SK-N-SH (cell line): ENCODE measurements around the gene TRMO.

Experiments
- CTCF ChIP-seq: fragments of 200-600 bp; sonication (generic); IDR thresholded peaks from 2 replicates; pipeline ENCODE4 v1.6.1; 2017; ENCODE audit warnings: antibody characterized with exemption, mild to moderate bottlenecking, moderate library complexity
- ELF1 ChIP-seq: IDR thresholded peaks from 2 replicates; pipeline ENCODE4 v1.4.0; 2012
- POLR2AphosphoS5 ChIP-seq: IDR thresholded peaks from 2 replicates; pipeline ENCODE4 v1.6.1; 2012; ENCODE audit warnings: low read depth, low read length
- SMC3 ChIP-seq: IDR thresholded peaks from 2 replicates; pipeline ENCODE4 v1.6.1; 2012; ENCODE audit warnings: low read depth, low read length, improper control_type of control experiment
- TEAD4 ChIP-seq: IDR thresholded peaks from 2 replicates; pipeline ENCODE4 v1.4.0; 2012; ENCODE audit warnings: mild to moderate bottlenecking, borderline replicate concordance; ENCODE audit not compliant: insufficient read depth
- USF2 ChIP-seq: fragments of 150-350 bp; IDR thresholded peaks from 2 replicates; pipeline ENCODE4 v1.6.1; 2017; ENCODE audit warnings: antibody characterized with exemption, low read length, low read depth, borderline replicate concordance

DNA sequence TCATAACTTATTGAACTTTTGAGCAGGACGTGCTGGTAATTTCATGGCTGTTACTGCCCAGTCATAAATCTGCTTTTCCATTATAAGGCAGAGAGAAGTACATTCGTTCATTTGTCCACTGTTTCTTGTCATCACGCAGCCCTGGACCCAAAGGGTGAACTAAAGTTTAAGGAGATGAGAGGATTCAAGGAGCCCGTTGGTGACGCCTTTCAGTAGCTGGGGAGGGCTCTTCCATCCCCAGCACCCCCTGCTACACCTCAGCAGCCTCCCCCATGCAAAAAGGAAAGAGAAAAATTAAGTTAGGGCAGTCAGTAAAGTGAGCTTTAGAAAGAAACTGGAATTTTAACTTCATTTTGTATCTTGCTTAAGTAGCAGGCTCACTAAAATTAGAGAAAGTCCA is 66.4 kb downstream of the TRMO start:
- no peak for TF ChIP-seq CTCF
- TF ChIP-seq POLR2AphosphoS5, result no peak
- no peak for TF ChIP-seq SMC3
- TF ChIP-seq TEAD4, result no peak
- no peak for TF ChIP-seq ELF1
- TF ChIP-seq USF2, result no peak
